ENCODE results near the gene TMEFF1.

The TMEFF1 gene

GRCh38 chr9:100447041-100447440 is 25.9 kb upstream of the TMEFF1 start:
- no peak for DNase-seq (ENCODE audit: low read depth)

GRCh38 chr9:100448266-100448665 is 24.7 kb upstream of the TMEFF1 start:
- DNase-seq (ENCODE audit: low read depth), result no peak

DNA sequence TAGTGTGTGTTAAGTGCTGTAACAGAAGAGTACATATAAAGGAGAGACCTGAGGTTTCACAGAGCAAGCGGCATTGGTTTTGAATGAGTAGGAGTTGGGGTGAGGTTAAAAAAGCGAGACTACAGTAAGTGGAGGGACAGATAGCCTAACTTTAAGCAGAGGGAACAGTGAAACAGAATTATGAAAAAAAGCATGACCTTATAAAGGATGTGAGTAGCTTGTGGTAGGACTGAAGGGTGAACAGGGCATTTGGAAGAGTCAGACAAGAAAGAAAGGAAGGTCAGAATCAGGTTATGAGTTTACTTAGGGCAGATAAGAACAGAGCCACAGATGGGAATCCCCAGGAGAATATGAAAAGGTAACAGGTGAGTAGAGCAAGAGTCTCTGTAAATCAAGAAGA is 23.5 kb upstream of the TMEFF1 start:
- DNase-seq (ENCODE audit: low read depth), result no peak

DNA sequence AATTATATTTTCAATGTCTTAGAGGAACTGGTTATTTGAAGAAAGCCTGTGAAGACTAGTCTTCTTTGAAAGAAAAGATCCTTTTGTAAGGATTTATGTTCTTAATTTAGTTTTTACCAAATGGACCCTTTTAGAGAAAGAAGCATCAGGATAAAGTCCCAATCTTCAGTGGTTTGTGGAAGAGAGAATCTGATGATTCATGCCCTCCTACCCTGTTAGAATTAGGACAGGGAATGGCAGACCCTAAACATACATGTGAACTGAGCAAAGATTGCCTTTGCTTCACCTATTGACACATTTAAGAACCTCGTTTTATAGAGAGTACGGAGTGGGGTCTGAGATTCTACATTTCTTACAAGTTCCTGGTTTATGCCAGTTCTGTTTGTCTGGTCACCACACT is 20.1 kb upstream of the TMEFF1 start:
- no peak for DNase-seq (ENCODE audit: low read depth)

- DNase-seq (ENCODE audit: low read depth), result no peak
Measured at GRCh38 chr9:100455470-100455869, 17.5 kb upstream of the TMEFF1 start.

GRCh38 chr9:100457517-100457916 is 15.4 kb upstream of the TMEFF1 start:
- DNase-seq (ENCODE audit: low read depth), result no peak

- DNase-seq (ENCODE audit: low read depth), result no peak
Measured at GRCh38 chr9:100459963-100460362, 13.0 kb upstream of the TMEFF1 start.

DNA sequence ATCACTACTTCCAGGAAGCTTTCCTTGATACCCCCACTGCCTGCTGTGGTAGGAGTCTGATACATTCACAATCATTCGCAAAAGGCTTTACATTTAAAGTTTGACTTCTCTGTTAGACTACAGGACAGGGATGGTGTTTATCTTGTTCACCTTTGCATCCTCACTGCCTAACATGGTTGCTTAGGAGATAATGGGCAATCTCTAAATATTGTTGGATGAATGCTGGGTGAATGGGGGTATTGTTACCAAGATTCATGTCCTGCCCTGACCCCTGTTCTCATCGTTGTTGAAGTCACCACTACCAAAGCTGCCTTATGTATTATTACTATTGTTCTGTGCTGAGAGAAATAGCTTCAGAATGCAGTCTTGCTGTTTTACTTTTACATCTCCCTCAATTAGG is 7.7 kb upstream of the TMEFF1 start:
- no peak for DNase-seq (ENCODE audit: low read depth)

DNA sequence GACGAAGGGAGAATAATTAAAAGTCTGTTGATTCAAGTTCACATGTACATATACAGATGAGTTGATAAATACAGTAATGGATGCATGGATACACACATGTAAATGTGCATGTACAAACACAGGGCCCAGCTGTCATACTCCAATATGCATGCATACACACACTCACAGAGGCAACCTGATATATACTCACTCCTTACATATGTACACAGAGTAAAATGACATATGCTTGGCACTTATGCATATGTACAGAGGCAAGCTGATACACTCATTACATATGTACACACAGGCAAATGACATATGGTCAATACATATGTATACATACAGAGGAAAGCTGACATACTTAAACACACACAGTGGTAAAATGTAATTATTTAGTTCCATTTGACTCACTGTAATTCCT is 7.2 kb upstream of the TMEFF1 start:
- DNase-seq (ENCODE audit: low read depth), result no peak

DNA sequence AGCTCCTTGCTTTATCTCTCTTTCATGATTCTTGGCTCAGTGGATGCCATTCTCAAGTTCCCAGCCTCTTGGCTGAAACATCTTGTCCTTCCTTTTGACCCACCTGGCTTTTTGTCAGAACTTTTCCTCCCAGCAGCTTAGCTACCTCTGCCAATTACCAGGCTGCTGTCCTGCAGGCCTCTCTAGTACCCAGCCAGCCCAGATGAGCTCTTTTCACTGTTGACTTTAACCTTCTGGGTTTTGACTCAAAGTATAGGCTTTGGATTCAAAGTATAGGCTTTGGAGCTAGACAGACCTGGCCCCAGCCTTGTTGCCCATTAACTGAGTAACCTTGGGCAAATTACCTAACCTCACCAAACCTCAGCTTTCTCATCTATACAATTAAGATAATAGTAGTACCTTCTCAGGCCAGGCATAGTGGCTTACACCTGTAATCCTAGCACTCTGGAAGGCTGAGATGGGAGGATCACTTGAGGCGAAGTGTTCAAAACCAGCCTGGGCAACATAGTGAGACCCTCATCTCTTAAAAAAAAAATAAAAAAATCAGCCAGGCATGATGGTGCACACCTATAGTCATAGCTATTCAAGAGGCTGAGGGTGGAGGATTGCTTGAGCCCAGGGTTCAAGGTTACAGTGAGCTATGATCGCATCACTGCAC is 6.6 kb upstream of the TMEFF1 start:
- DNase-seq (ENCODE audit: low read depth), result no peak

DNA sequence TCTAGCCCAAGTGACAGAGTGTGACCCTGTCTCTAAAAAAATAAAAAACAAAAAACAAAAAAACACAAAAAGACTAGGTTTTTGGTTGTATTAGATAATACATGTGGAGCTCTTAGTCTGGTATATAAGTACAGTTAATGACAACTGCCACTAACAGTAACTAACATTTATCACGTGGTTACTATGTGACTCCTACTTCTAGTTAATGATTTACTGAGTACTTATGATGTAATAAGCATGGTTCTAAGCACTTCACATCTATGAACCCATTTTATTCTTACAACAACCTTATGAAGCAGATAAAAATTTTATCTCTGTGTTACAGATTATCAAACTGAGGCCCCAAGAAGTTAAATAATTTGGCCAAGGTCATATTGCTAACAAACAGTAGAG is 6.1 kb upstream of the TMEFF1 start:
- no peak for DNase-seq (ENCODE audit: low read depth)

DNA sequence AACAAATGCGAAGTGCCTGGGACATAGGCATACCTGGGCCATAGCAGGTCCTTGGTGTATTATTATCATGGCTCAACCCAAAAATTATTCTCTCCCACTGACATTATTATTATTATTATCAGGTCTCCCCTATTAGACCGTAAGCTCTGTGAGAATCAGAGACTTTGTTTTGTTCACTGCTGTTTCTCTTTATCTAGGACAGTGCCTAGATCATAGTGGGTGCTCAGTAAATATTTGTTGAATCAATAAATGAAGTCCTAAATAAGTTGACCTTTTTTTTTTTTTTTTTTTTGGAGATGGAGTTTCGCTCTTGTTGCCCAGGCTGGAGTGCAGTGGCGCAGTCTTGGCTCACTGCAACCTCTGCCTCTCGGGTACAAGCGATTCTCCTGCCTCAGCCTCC is 4.9 kb upstream of the TMEFF1 start:
- DNase-seq (ENCODE audit: low read depth), result no peak

GRCh38 chr9:100472268-100472667 is 681 bp upstream of the TMEFF1 start:
- DNase-seq (ENCODE audit: low read depth), result no peak

DNA sequence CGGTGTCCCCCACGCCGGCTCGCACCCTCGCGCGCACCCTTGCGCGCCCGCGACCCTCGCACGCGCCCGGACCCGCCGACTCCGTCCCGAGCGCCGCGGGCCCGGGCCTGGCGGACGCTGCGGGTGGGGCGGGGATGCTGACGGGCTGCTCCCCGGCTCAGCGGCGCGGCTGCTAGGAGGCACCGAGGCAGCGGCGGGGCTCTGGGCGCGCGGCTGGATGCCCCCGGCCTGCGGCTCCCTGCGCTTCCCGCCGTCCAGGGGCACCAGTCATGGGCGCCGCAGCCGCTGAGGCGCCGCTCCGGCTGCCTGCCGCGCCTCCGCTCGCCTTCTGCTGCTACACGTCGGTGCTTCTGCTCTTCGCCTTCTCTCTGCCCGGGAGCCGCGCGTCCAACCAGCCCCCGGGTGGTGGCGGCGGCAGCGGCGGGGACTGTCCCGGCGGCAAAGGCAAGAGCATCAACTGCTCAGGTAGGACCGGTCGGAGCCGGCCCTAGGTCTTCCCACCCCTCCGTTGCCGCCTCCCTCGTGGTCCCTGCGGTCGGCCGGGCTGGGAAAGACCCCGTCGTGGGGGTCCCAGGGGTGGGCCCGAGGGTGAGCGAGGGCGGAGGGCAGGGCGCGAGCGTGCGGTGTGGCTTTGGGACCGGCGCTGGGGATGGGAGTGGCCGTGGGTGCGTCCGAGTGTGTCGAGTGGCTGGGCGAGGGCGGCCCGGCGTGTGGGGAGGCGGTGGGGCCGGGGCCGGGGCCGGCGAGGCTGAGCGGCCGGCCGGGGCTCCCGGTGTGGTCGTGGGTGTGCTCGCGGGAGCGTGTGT is 530 bp downstream of the TMEFF1 start:
- no peak for DNase-seq (ENCODE audit: low read depth)

DNA sequence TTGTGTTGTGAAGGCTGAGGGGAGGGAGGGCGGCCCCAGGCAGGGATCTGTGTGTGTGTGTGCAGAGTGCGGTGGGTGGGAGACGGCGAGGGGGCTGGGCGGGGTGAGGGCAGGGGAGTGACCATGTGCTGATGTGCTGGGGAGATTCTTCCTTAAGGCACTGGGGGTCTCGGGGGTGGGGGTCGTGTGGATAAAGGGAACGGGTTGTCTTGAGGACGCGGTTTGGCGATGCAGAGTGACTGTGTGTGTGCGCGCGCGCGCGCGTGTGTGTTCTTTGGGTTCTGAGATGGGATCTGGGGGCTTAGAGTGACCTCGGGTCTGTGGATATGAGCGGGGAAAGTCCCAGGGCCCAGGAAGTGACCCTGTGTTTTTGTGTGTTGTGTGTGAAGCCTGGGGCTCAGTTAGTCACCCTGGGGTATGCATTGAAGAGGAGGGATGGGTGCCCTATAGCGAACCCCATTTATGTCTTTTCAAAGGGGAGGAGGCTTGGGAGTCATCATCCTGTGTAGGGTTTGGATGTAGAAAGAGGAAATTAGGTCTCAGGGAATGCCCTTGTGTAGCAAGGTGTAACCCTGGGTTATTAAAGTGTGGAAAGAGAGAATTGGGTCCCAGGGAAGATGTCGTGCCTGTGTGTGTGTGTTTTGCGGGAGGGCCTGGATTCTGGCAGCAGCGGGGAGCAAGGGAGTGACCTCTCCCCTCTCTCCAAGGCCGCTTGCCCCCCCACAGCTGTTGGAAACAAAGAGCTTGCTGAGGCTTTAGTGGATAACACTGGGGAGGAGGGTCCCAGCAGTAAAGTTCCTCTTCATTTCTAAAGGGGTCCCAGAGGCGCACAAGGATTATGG is 1.4 kb downstream of the TMEFF1 start:
- DNase-seq (ENCODE audit: low read depth), result no peak

DNA sequence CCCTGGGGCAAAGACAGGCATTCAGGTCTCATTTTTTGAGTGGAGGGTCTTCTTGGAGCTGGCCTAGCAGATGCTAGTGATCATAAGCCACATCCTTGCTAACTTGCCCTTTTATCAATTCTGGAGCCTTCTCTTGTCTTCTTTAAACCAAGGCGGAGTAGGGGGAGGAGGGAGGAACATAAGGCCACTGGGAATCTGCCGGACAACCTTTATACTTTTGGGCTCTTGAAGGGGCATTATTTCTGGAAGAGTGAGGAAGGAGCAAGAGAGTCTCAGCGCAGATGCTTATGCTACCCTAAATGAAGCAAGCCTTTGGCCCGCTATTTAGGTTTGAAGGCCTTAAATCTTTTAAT is 2.0 kb downstream of the TMEFF1 start:
- no peak for DNase-seq (ENCODE audit: low read depth)

- DNase-seq (ENCODE audit: low read depth), result no peak
Measured at GRCh38 chr9:100477241-100477640, 4.3 kb downstream of the TMEFF1 start.

GRCh38 chr9:100478192-100478591 is 5.2 kb downstream of the TMEFF1 start:
- no peak for DNase-seq (ENCODE audit: low read depth)

DNA sequence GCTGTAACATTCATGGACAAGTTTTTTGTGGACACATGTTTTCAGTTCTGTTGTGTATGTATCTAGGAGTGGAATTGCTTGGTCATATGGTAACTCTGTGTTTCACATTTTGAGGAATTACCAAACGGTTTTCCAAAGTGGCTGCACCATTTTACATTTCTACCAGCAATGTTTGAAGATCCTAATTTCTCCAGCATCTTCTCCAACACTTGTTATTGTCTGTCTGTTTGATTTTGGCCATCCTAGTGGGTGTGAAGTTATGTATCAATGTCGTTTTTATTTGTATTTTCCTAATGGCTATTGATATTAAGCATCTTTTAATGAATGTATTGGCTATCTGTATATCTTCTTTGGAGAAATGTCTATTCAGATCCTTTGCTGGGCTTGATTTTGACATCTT is 6.9 kb downstream of the TMEFF1 start:
- no peak for DNase-seq (ENCODE audit: low read depth)

- DNase-seq (ENCODE audit: low read depth), result no peak
Measured at GRCh38 chr9:100485196-100485595, 12.2 kb downstream of the TMEFF1 start.

- no peak for DNase-seq (ENCODE audit: low read depth)
Measured at GRCh38 chr9:100486479-100487176, 13.7 kb downstream of the TMEFF1 start.

- no peak for DNase-seq (ENCODE audit: low read depth)
Measured at GRCh38 chr9:100488177-100488576, 15.2 kb downstream of the TMEFF1 start.

All from HS-5 (cell line).